ENCODE measurements around the gene ADAMTS17.
"Not testable (repeated sequence)": the region's sequence is repeated elsewhere in the genome, so short reads cannot be mapped to it uniquely, and the experiment has no call there.

The ADAMTS17 gene

DNA sequence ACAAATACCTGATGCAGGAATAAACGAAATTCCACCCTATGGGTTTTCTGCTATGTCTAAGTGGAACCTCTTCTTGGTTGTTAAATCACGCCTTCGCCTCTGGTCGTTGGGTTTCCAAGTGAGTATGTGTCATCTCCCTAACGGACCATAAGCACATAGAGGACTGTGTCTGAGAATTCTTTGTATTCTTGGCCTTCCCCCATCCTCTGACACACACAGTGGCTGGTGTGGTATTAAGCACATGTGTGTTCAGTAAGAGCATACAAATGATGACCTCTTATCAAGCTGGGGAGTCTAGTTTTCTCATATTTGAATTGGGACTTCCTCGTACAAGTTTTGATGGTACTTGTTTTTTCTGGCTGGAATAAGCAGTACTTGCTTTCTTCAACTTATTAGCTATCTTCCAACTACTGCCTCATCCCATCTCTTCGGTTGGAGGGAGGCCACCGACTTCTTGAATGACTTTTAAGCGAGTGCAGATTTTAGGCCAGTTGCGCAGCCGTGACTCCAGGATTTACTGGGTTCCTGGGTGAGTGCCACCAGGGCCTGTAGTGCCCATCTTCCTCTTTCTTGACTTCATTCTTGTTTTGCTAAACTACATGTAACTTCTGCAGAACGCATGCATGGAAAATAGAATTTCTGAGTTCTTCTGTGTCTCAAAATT is 240.2 kb downstream of the ADAMTS17 start:
- DNase-seq, result no peak

GRCh38 chr15:100100926-100101325 is 240.8 kb downstream of the ADAMTS17 start:
- DNase-seq, result no peak

GRCh38 chr15:100099976-100100375 is 241.8 kb downstream of the ADAMTS17 start:
- no peak for DNase-seq

- DNase-seq, result no peak
These were observed 243.1 kb downstream of the ADAMTS17 start for GRCh38 chr15:100098705-100099104.

DNA sequence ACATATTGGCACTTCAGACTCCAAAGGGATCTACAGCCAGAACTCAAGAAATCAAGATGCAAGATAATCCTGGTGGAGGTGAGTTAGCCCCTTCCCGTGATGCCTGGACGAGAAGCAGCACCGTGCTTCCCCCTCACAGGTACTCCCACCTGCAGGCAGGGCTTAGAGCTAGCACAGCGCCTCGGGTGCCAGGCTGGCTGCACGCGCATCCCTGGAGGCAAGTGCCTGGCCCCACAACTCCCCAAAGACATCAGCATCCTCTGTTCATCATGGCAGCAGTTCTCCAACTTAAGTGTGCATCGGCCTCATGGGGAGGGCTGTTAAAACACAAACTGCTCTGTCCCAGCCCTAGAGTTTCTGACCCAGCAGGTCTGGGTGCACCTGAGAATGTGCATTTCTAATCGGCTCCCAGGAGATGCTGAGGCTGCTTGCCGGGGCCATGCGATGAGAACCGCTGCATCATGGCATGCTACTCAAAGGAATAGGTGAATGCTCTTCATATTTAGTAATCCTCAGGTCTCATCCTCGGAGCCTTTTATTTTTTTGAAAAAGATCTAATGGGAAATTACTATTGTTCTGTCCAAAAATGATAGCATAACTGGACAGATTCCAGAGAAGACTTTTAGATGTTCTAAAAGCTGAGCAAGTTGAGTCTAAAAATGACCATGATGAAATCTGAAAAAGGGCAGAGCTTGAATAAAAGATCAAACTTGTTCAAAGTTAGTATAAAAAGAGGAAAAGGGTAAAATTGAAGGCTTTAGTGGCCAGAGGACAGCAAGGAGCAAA is 244.2 kb downstream of the ADAMTS17 start:
- DNase-seq, result no peak

GRCh38 chr15:100096700-100097099 is 245.1 kb downstream of the ADAMTS17 start:
- DNase-seq, result no peak

DNA sequence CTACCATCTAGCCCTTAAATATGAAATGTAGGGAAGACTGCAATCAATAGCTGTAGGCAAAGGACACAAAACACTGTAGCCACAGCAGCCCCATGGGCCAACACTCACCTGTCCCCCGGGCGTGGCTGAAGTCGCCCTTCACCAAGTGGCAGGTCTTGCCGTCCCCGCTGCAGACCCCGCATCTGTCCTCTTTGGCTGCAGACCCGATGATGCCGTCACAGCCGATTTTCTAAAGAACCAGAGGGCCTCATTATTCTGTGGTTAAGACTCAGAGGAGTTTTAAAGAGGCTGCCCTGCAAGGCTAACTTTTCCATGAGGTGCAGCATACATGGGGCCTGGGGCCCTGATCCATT is 245.6 kb downstream of the ADAMTS17 start:
- DNase-seq, result no peak

- no peak for DNase-seq
These were observed 246.1 kb downstream of the ADAMTS17 start for GRCh38 chr15:100095541-100096247.

- DNase-seq, result no peak
These were observed 247.7 kb downstream of the ADAMTS17 start for GRCh38 chr15:100094127-100094510.

DNA sequence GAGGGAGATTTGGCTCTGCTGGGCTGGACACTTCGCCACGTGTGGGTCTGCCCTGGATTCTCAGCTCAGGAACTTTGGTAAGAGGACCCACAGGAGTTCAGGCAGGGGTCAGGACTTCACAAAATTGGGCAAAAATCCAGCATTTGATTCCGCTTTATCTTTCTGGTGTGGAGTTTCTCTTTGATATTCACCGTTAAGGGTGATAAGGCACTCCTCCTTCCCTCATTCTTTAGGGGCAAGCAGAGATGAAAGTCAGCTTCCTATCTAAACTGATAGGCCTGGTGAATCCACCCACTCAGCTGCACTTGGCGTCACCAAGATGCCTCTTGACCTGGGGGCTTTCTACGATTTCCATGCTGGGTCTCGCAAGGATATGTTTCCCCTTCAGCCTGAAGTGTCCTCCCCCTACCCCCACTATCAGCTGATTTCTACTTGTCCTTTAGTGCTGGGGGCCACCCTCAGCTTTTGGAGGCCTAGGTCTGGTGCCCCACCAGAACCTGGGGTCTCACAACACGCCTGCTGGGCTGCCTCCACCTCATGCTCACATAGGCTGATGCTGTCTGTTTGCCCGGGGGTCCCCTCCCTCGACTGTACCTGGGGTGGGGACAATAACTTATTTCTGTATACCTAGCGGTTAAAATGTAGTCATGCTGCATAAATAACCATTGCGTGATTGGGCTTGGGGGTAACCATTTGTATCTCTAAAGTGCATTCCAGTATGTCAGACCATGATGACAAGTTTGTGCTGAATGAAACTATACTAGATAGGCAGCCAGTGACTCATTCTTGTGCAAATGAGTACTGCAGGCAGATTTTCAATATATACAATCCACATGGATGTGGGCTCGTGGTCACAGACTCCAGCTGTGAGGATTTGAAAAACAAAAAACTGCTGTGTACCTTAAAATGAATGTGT is 248.3 kb downstream of the ADAMTS17 start:
- DNase-seq, result no peak

- no peak for DNase-seq
These were observed 249.7 kb downstream of the ADAMTS17 start for GRCh38 chr15:100092034-100092433.

GRCh38 chr15:100090411-100090810 is 251.4 kb downstream of the ADAMTS17 start:
- DNase-seq, result no peak

DNA sequence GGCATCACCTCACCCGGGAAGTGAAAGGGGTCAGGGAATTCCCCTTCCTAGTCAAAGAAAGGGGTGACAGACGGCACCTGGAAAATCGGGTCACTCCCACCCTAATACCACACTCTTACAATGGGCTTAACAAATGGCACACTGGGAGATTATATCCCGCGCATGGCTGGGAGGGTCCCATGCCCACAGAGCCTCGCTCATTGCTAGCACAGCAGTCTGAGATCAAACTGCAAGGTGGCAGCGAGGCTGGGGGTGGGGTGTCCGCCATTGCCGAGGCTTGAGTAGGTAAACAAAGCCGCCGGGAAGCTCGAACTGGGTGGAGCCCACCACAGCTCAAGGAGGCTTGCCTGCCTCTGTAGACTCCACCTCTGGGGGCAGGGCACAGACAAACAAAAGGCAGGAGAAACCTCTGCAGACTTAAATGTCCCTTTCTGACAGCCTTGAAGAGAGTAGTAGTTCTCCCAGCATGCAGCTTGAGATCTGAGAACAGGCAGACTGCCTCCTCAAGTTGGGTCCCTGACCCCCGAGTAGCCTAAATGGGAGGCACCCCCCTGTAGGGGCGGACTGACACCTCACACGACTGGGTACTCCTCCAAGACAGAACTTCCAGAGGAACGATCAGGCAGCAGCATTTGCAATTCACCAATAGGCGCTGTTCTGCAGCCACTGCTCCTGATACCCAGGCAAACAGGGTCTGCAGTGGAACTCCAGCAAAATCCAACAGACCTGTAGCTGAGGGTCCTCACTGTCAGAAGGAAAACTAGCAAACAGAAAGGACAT is 257.5 kb downstream of the ADAMTS17 start:
- not testable (repeated sequence) for DNase-seq

- no peak for DNase-seq
These were observed 258.2 kb downstream of the ADAMTS17 start for GRCh38 chr15:100083572-100083971.

DNA sequence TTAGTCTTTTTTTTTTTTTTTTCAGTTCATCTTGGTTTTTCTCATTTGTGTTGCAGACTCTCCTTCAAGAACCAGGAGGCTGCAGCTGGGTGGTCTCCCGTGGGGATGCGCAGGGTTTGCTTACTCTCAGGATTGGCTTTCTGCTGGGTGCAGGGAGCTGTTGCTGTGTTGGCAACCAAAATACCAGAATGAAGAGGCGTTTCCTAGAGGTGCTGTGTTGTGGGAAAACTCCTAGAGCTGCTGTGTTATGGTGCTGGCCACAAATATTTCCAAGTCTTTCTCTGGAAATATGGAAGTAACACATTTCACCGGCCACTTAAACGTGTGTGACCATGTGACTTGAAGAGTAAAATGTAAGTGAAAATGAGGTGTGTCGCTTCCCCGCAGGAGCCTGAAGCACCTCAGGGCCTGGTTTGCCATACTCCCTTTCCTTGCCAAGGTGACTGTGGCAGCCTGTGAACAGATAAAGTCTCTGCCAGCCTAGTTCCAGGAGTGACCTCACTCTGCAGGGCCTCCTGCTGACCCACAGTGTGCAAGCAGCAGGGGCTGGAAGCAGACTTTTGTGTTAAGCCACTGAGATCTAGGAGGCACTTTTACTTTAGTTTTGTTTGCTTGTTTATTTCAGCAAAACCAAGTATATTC is 258.9 kb downstream of the ADAMTS17 start:
- DNase-seq, result no peak

DNA sequence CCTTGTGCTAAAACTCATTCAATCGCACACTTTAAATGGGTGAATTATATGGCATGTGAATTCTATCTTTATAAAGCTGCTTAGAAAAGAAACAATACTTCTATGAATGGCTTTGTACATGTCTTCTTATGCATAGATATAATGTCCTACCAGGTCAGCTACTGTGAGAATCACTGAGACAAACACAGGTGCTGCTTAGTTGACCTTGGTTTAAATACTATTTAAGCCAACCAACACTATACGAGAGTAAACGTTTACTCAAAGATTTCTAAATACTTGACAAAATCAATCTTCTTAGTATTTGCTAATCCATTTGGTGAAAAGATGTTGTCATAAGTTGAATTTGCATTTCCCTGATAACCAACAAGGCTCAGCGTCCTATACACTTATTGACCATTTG is 260.3 kb downstream of the ADAMTS17 start:
- no peak for DNase-seq

DNA sequence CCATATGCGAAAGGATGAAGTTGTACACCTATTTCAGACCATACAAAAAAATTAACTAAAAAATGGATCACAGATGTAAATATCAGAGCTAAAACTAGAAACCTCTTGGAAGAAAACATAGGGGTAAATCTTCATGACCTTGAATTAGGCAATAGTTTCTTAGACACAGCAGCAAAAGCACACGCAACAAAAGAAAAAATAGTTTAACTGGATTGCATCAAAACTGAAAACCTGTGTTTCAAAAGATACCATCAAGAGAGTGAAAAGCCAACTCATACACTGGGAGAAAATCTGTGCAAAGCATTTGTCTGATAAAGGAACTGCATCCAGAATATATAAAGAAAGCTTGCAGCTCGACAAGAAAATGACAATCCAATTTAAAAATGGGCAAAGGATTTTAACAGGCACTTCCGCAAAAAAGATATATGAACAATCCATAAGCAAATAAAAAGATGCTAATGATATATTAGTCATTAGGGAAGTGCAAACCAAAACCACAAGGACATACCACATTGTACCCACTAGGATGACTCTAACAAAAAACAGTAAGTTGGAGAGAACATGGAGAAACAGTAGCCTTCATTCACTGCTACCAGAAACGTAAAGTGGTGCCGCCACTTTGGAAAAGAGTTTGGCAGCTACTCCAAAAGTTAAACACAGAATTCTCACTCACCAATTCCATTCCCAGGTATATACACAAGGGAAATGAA is 263.1 kb downstream of the ADAMTS17 start:
- no peak for DNase-seq

DNA sequence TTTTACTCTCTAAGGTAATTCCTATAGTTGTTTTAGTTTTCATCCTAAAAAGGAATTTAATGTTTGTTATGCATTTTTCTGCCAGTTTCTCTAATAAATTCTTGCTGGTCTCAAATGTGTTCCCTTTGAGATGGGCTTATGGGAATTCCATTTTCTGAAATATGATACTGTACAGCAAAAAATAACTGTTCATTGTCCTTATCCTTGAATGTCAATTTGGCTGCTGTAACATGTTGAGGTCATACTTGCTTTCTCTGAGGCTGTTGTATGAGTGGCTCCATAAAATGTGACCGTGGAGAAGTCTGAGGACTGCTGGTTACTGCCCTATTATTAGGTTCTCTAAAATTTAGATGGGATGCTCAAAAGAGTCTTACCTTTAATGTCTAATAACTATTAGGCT is 266.5 kb downstream of the ADAMTS17 start:
- no peak for DNase-seq

DNA sequence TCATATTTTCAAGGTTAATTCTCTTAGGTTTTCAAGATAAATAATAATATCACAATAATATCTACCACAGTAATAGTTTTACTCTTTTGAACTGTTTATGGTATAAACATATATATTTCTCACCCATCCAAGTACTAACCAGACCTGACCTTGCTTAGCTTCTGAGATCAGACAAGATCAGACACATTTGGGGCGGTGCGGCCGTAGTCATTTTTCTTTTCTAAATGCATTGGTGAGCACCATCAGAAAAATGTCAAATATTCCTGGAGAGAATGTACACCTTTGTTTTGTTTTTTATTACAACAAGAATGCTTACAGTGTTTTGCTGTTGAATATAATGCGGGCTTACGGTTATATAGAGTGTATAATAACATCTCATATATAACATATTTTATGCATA is 267.8 kb downstream of the ADAMTS17 start:
- DNase-seq, result no peak

DNA sequence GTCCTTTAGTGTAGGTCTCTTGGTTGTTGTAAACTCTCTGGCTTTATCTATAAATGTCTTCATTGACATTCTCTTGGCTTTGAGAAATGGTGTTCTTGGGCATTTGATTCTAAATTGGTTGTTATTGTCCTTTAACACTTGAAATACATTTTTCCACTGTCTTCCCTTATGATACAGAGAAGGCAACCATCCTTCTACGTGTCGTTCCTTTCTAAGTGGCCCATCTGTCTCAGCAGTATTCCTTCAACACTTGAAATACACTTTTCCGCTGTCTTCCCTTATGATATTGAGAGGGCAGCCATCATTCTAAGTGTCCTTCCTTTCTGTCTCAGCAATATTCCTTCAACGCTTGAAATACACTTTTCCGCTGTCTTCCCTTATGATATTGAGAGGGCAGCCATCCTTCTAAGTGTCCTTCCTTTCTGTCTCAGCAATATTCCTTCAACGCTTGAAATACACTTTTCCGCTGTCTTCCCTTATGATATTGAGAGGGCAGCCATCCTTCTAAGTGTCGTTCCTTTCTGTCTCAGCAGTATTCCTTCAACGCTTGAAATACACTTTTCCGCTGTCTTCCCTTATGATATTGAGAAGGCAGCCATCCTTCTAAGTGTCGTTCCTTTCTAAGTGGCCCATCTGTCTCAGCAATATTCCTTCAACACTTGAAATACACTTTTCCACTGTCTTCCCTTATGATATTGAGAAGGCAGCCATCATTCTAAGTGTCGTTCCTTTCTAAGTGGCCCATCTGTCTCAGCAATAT is 275.1 kb downstream of the ADAMTS17 start:
- DNase-seq, result not testable (repeated sequence)
